GM21737 (cell line): Measurements from ENCODE around the gene MX2.
"Not testable (repeated sequence)": the region's sequence is repeated elsewhere in the genome, so short reads cannot be mapped to it uniquely, and the experiment has no call there.

ENCODE experiments used
- ATAC-seq: cut with Tn5 transposase; IDR thresholded peaks from one replicate; pipeline ENCODE4 v1.9.1; 2021; ENCODE audit warnings: mild to moderate bottlenecking, moderate library complexity; ENCODE audit not compliant: unreplicated experiment

MX2 gene

GRCh38 chr21:41338455-41338854 is 23.4 kb upstream of the MX2 start:
- no peak for ATAC-seq

DNA sequence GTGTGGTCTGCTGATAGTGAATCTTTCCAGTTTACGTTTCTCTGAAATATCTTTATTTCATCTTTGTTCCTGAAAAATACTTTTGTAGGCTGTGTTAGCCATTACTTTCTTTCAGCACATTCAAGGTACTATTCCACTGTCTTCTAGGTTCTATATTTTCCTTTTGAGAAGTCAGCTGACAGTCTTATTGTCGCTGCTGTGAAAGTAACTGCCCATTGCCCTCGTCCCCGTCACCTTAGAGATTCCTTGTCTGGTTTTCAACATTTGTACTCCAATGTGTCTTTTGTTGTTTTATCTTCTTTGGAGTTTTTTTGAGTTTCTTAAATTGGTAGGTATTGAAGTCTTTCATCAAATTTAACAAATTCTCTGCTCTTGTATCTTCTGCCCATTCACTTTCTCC is 19.8 kb upstream of the MX2 start:
- ATAC-seq, result no peak

- ATAC-seq, result no peak
These were observed 17.7 kb upstream of the MX2 start for GRCh38 chr21:41344146-41344545.

GRCh38 chr21:41345356-41345755 is 16.5 kb upstream of the MX2 start:
- no peak for ATAC-seq

DNA sequence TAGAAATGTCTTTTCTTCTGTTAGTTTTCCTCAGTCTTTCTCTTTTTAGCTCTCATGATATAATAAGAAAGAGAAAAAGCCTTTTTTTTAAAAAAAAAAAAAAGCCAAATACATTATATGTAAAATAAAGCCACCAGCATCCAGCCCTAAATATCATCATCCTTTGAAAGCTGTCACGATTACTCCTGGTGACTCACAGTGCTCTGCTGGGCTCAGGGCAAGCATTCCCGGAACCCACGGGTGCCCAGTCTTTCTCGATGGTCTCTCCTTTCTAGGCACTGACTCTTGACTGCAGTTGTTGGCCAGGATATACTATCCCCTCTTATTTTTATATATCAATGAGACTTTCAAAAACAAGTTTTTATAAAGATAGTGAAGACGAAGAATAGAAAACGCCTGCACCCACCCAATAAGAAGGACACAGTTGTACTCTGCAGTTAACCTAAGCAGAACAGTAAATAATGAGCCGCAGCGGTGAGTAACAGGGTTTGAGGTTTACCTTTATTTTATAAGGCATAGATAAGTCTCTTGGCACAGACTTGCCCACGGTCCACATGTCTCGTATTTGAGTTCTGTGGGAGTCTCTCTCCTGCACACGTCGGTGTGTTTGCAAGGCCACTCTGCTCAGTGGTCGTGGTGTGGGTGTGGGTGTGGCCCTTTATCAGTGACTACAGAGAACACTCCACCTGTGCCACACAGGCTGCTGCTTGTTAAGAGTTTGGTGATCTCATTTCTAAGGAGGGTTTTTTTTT is 15.7 kb upstream of the MX2 start:
- no peak for ATAC-seq

DNA sequence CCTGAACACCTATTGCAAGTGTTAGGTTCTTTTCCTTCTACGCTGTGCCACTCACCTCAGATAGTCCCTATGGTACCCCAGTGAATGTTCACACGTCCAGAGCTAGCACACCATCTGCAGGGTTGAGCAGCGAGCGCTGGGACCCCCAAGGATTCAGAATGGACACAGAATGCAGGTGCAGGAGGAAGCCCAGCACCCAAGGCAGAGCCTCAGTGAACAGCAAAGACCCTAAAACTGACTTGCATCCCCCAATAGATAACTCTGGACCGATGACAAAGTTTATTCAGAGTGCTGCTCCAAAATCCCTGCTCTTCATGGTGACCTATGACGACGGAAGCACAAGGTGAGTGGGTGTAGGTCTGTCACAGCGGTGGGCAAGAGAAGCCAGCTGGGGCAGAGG is 15.1 kb upstream of the MX2 start:
- no peak for ATAC-seq

GRCh38 chr21:41348434-41348833 is 13.4 kb upstream of the MX2 start:
- no peak for ATAC-seq

GRCh38 chr21:41349126-41349525 is 12.7 kb upstream of the MX2 start:
- no peak for ATAC-seq

DNA sequence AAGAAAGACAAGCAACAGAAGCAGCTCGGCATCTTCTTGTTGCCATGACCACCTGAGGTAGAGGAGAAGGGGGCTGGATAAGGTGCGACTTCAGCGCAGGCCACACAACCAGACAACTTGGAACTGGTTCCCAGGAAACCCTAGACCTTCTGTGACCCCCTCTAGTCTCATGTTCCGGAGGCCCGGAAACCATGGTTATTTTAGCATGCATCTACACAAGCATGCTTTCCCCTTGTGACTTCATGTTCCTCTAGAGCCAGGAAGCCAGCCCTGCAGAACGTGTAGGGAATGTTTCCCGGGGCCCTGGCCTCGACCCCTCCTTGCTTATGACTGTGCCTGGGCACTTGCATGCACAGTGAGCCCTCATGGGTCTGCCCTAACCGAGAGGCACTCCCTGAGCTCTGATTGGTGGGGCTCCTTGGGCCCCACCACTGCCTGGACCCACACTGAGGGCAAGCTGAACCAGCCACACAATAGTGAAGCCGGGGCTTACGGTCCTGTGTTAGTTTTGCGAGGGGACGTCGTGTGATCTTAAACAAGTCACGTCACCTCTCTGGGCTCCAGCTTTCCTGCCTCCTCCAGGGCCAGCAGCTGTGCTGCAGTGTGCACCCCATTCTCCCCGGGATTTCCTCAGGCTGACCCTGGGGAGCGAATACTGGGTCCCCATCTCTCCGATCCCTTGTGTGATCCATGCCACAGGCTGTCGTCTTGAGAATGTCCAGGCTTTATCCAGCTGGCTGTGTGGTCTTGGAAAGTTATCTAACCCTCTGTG is 12.0 kb upstream of the MX2 start:
- ATAC-seq, result no peak

DNA sequence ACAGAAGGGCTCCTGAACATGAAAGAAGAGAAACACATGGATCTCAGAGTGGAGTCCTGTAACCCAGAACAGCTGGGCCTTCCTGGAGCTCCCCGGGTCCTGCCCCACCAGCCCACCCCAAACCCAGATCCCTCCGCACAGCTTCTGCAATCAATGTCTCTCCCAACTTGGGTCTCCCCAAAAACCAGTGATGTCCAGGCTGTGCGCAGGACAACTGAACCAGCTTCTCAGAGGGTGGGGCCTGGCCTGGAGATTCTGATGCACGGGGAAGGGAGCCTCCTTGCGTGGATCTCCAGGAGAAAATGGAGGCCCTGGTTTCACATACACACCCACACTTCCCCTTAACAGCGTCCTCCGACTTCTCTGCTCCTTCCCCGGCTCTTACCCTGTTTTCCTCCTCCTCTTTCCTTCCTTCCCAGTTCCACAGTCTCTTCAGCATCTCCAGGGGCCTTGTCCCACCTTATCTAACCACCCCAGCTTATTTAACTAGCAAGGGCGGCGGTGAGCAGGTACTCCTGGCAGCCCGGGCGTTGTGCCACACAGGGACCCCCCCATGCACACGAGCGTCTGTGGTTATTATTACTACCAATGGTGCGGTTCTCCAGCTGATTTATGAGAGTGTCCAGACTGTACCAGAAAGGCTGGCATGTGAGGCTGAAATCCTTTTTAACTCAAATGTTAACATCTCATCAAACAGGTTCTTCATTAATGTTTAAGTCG is 11.2 kb upstream of the MX2 start:
- no peak for ATAC-seq

DNA sequence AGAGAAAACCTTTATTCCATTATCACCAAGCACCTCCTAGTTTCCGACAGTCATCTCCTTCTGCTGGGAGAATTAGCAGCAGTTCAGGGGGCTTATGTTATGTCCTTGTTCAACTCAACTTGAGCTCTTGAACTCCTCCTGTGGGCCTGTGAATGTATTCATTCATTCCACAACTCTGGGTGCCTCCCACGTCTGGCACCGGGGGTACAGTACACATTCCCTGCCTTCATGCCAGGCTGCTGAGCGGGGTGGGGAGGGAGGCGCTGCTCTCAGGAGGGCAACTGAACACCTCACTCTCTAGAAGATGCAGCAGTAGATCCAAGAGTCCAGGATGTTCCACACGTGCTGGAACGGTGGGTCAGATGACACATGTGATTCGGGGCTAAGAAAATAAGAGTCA is 4.3 kb upstream of the MX2 start:
- ATAC-seq, result no peak

GRCh38 chr21:41358193-41359166 is 3.3 kb upstream of the MX2 start:
- ATAC-seq, result no peak

DNA sequence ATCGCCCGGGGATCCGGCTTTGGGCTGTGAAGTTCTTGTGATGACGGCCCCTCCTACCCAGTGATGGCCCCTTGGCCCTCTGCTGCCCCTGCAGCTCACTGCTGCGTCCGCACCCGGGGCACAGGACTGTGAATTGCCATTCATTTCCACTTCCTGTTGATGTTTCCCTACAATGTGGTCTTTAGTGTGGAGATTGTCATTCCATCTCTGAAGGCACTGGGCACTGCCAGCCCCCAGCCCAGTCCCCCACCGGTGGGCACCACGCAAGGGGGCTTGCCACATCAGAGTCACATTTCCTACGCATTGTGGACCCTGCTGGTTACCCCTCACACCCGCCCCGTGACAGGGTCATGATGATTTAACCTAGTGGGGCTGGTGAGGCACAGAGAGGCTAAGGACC is 2.5 kb upstream of the MX2 start:
- ATAC-seq, result no peak

DNA sequence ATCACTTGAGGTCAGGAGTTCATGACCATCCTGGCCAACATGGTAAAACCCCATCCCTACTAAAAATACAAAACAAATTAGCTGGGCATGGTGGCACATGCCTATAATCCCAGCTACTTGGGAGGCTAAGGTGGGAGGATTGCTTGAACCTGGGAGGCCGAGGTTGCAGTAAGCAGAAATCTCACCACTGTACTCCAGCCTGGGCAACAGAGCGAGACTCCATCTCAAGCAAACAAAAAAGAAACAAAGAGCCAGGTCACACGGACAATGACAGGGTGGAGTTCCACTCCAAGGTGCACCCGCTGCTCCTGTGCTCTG is 2.1 kb upstream of the MX2 start:
- ATAC-seq, result not testable (repeated sequence)

GRCh38 chr21:41360072-41360821 is 1.6 kb upstream of the MX2 start:
- ATAC-seq, result no peak

DNA sequence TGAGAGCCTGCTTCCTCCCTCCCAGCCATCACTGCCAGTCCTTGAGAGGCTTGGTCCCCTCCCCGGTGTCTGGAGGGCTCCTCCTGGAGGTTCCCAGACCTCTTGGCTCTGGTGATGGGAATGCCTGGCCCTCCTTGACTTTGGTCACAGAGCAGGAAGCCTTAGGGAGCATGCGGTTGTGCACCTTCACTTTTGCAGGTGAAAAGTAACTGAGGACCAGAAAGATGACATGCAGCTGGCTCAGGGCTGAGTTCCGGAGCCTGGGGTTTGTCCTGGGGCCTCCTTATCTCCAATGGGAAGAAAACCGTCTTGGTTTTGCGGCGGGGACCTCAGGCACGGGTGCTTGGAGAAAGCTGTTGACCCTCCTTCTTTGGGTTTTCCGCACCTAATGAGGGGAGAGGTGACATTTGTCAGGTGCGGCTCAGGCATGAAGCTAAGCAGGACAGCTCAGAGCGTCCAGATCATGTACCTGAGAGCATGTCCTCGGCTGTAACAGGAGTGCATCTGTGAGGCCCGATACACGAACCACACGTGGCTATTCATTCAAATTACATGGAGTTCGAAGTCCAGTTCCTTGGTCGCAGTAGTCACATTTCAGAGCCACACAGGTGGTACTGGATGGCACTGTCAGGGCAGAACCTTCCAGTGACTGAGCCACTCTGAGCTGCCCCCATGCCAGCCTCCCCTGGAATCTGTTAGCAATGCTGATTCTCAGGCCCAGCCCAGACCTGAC is 608 bp upstream of the MX2 start:
- no peak for ATAC-seq

- no peak for ATAC-seq
These were observed 960 bp downstream of the MX2 start for GRCh38 chr21:41362605-41363369.

DNA sequence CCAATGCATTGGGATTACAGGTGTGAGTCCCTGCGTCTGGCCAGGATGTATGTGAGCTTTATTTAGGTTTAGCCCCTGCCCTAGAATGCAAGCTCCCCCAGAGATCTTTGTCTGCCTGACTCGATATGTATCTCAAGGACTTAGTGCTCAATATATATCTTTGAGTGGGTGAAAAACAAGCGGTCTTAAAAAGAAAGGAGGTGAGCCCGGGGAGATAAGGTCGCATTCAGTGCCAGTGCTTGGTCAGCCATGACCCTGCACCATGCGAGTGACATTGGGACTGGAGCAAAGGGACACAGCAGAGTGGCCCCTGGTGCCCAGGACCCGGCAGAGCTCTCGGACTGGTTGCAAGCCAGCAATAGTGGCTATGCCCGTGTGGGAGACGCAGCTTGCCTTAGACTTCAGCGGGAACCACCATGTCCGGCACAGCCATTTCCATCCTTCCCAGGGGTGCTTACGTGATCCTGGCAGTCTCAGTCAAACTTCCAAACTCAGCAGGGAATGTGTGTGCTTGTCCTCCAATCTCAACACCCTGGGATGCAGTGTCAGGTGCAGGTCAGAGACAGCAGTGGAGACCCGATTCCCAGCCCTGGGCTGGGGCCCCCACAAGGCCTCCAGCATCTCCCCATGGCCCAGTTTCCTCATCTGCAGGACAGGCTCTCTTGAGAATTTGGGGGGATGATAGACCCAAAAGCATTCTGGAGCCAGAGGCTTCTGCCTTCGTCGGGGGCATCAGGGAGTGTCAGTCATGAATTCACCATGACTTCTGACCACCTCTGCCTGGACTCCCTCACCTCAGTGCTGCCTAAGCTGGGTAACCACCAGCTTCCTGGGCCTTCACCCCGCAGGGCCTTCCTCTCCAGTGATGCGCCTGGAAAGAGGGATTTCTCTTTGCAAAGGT is 1.8 kb downstream of the MX2 start:
- no peak for ATAC-seq
